Measurements from ENCODE around the gene MARCO. TPM values are rescaled to one million over a fixed set of nuclear protein-coding genes. Genes with fewer than 3 reads are reported as not detected.

MARCO gene
- not detected for polyA plus RNA-seq (2013, experiment 1 of 2)
- not detected for polyA plus RNA-seq (2013, experiment 2 of 2)

GRCh38 chr2:118942031-118942430 is at the start of gene MARCO:
Gene MARCO, plus strand, starts transcription at chr2:118942194. Its CDS starts 107 bp downstream, at chr2:118942301.
- DNase-seq (ENCODE audit: low spot score): no peak
- H2BK120ac ChIP-seq (ENCODE audit: low read depth, low read length): no peak within 1 kb of the TSS
- H3K18ac ChIP-seq (ENCODE audit: low read length): no peak within 1 kb of the TSS
- no peak within 1 kb of the TSS for H3K4me3 ChIP-seq (ENCODE audit: low read length in 2 of 2)
- H2BK5ac ChIP-seq (ENCODE audit: low read length): no peak within 1 kb of the TSS
- H4K8ac ChIP-seq (ENCODE audit: low read depth, low read length): no peak within 1 kb of the TSS
- WGBS, 2 donors (ENCODE audit: extremely low coverage in 2 of 2, insufficient read length in 2 of 2, insufficient replicate concordance in 1 of 2): no CpG with 5 or more reads among the region's 7 CpGs
- no peaks in the 10 kb centered on the region for H3K9me3 ChIP-seq (replicated peaks in 1 of 2; ENCODE audit: control insufficient read depth in 2 of 2, insufficient read depth in 1 of 2, low read depth in 1 of 2, low read length in 2 of 2)
- no peak within 1 kb of the TSS for H2BK12ac ChIP-seq (ENCODE audit: low read length)
- no peak within 1 kb of the TSS for H2AFZ ChIP-seq (ENCODE audit: low read length)
- H3K4ac ChIP-seq (ENCODE audit: low read length): no peak within 1 kb of the TSS
- no peak within 1 kb of the TSS for H3K9ac ChIP-seq (ENCODE audit: low read depth, low read length, poor library complexity)
- H3K4me2 ChIP-seq (ENCODE audit: insufficient read depth, low read length, poor library complexity, severe bottlenecking): no peak within 1 kb of the TSS
- H2AK5ac ChIP-seq (ENCODE audit: low read depth, low read length): no peak within 1 kb of the TSS
- no peak within 1 kb of the TSS for H4K91ac ChIP-seq (ENCODE audit: low read depth, low read length, poor library complexity)
- no peak within 1 kb of the TSS for H2BK15ac ChIP-seq (ENCODE audit: low read length)
- H3K14ac ChIP-seq (ENCODE audit: low read length): no peak within 1 kb of the TSS
- H3K4me1 ChIP-seq (ENCODE audit: control insufficient read depth in 2 of 2, insufficient read depth in 1 of 2, low read depth in 1 of 2, low read length in 2 of 2): no peaks in the 10 kb centered on the region
- no peaks in the 10 kb centered on the region for H3K79me1 ChIP-seq (ENCODE audit: low read depth, low read length)
- H3K36me3 ChIP-seq (replicated peaks in 1 of 2; ENCODE audit: control insufficient read depth in 2 of 2, insufficient read depth in 2 of 2, low read length in 2 of 2): no peaks in the 10 kb centered on the region
- H3K27me3 ChIP-seq (ENCODE audit: control insufficient read depth in 3 of 3, insufficient read depth in 3 of 3, low read depth in 1 of 3, low read length in 3 of 3): no peaks in the 10 kb centered on the region
- H3K27ac ChIP-seq (replicated peaks; ENCODE audit: low read length): no peak within 1 kb of the TSS
- no peak within 1 kb of the TSS for H3K23ac ChIP-seq (ENCODE audit: low read depth, low read length, poor library complexity)

- H3K4me3 ChIP-seq (ENCODE audit: low read length in 2 of 2): no peak overlapping the region
- no peaks in the 10 kb centered on the region for H3K36me3 ChIP-seq (replicated peaks in 1 of 2; ENCODE audit: control insufficient read depth in 2 of 2, insufficient read depth in 2 of 2, low read length in 2 of 2)
- no peaks in the 10 kb centered on the region for H3K79me1 ChIP-seq (ENCODE audit: low read depth, low read length)
- no peak overlapping the region for H3K27ac ChIP-seq (replicated peaks; ENCODE audit: low read length)
- no peak overlapping the region for H3K4ac ChIP-seq (ENCODE audit: low read length)
- no peak overlapping the region for H4K8ac ChIP-seq (ENCODE audit: low read depth, low read length)
- H2BK5ac ChIP-seq (ENCODE audit: low read length): no peak overlapping the region
- H2AK5ac ChIP-seq (ENCODE audit: low read depth, low read length): no peak overlapping the region
- H3K4me2 ChIP-seq (ENCODE audit: insufficient read depth, low read length, poor library complexity, severe bottlenecking): no peak overlapping the region
- H3K23ac ChIP-seq (ENCODE audit: low read depth, low read length, poor library complexity): no peak overlapping the region
- H3K9ac ChIP-seq (ENCODE audit: low read depth, low read length, poor library complexity): no peak overlapping the region
- H4K91ac ChIP-seq (ENCODE audit: low read depth, low read length, poor library complexity): no peak overlapping the region
- peaks cover 0 to 2% of the 10 kb centered on the region in 2 donors for H3K9me3 ChIP-seq (replicated peaks in 1 of 2; ENCODE audit: control insufficient read depth in 2 of 2, insufficient read depth in 1 of 2, low read depth in 1 of 2, low read length in 2 of 2)
- H2BK15ac ChIP-seq (ENCODE audit: low read length): no peak overlapping the region
- H3K14ac ChIP-seq (ENCODE audit: low read length): no peak overlapping the region
- no peaks in the 10 kb centered on the region for H3K27me3 ChIP-seq (ENCODE audit: control insufficient read depth in 3 of 3, insufficient read depth in 3 of 3, low read depth in 1 of 3, low read length in 3 of 3)
- H2AFZ ChIP-seq (ENCODE audit: low read length): no peak overlapping the region
- no peak overlapping the region for H3K18ac ChIP-seq (ENCODE audit: low read length)
- H3K4me1 ChIP-seq (ENCODE audit: control insufficient read depth in 2 of 2, insufficient read depth in 1 of 2, low read depth in 1 of 2, low read length in 2 of 2): no peaks in the 10 kb centered on the region
- H2BK12ac ChIP-seq (ENCODE audit: low read length): no peak overlapping the region
- no CpG with 5 or more reads among the region's 3 CpGs for WGBS, 2 donors (ENCODE audit: extremely low coverage in 2 of 2, insufficient read length in 2 of 2, insufficient replicate concordance in 1 of 2)
- H2BK120ac ChIP-seq (ENCODE audit: low read depth, low read length): no peak overlapping the region
- DNase-seq (ENCODE audit: low spot score): no peak
Observed at GRCh38 chr2:118893100-118893499, 48.9 kb upstream of the MARCO start.

- H3K14ac ChIP-seq (ENCODE audit: low read length): no peak overlapping the region
- H2AK5ac ChIP-seq (ENCODE audit: low read depth, low read length): no peak overlapping the region
- no CpG with 5 or more reads among the region's 11 CpGs for WGBS, 2 donors (ENCODE audit: extremely low coverage in 2 of 2, insufficient read length in 2 of 2, insufficient replicate concordance in 1 of 2)
- H4K91ac ChIP-seq (ENCODE audit: low read depth, low read length, poor library complexity): no peak overlapping the region
- H3K23ac ChIP-seq (ENCODE audit: low read depth, low read length, poor library complexity): no peak overlapping the region
- no peaks in the 10 kb centered on the region for H3K36me3 ChIP-seq (replicated peaks in 1 of 2; ENCODE audit: control insufficient read depth in 2 of 2, insufficient read depth in 2 of 2, low read length in 2 of 2)
- no peak overlapping the region for H2AFZ ChIP-seq (ENCODE audit: low read length)
- H3K4me1 ChIP-seq (ENCODE audit: control insufficient read depth in 2 of 2, insufficient read depth in 1 of 2, low read depth in 1 of 2, low read length in 2 of 2): no peaks in the 10 kb centered on the region
- H3K4ac ChIP-seq (ENCODE audit: low read length): no peak overlapping the region
- H3K4me3 ChIP-seq (ENCODE audit: low read length in 2 of 2): no peak overlapping the region
- no peaks in the 10 kb centered on the region for H3K9me3 ChIP-seq (replicated peaks in 1 of 2; ENCODE audit: control insufficient read depth in 2 of 2, insufficient read depth in 1 of 2, low read depth in 1 of 2, low read length in 2 of 2)
- no peak for DNase-seq (ENCODE audit: low spot score)
- H3K27ac ChIP-seq (replicated peaks; ENCODE audit: low read length): no peak overlapping the region
- no peak overlapping the region for H2BK12ac ChIP-seq (ENCODE audit: low read length)
- no peak overlapping the region for H2BK120ac ChIP-seq (ENCODE audit: low read depth, low read length)
- no peak overlapping the region for H2BK15ac ChIP-seq (ENCODE audit: low read length)
- H3K4me2 ChIP-seq (ENCODE audit: insufficient read depth, low read length, poor library complexity, severe bottlenecking): no peak overlapping the region
- H3K18ac ChIP-seq (ENCODE audit: low read length): no peak overlapping the region
- H3K79me1 ChIP-seq (ENCODE audit: low read depth, low read length): no peaks in the 10 kb centered on the region
- H2BK5ac ChIP-seq (ENCODE audit: low read length): no peak overlapping the region
- H4K8ac ChIP-seq (ENCODE audit: low read depth, low read length): no peak overlapping the region
- no peaks in the 10 kb centered on the region for H3K27me3 ChIP-seq (ENCODE audit: control insufficient read depth in 3 of 3, insufficient read depth in 3 of 3, low read depth in 1 of 3, low read length in 3 of 3)
- no peak overlapping the region for H3K9ac ChIP-seq (ENCODE audit: low read depth, low read length, poor library complexity)
Observed at GRCh38 chr2:118902266-118903028, 39.5 kb upstream of the MARCO start.

- Histone ChIP-seq H3K4me3 (ENCODE audit: low read length in 2 of 2) (no peak overlapping the region), H2BK120ac (ENCODE audit: low read depth, low read length) (no peak overlapping the region), H2BK5ac (ENCODE audit: low read length) (no peak overlapping the region), H3K79me1 (ENCODE audit: low read depth, low read length) (no peaks in the 10 kb centered on the region), H2BK12ac (ENCODE audit: low read length) (no peak overlapping the region), H3K18ac (ENCODE audit: low read length) (no peak overlapping the region), H3K4me1 (ENCODE audit: control insufficient read depth in 2 of 2, insufficient read depth in 1 of 2, low read depth in 1 of 2, low read length in 2 of 2) (no peaks in the 10 kb centered on the region), H3K14ac (ENCODE audit: low read length) (no peak overlapping the region), H3K27ac (replicated peaks; ENCODE audit: low read length) (no peak overlapping the region), H3K4ac (ENCODE audit: low read length) (no peak overlapping the region), H3K4me2 (ENCODE audit: insufficient read depth, low read length, poor library complexity, severe bottlenecking) (no peak overlapping the region), H4K8ac (ENCODE audit: low read depth, low read length) (no peak overlapping the region), H4K91ac (ENCODE audit: low read depth, low read length, poor library complexity) (no peak overlapping the region), H3K23ac (ENCODE audit: low read depth, low read length, poor library complexity) (no peak overlapping the region), H3K9me3 (replicated peaks in 1 of 2; ENCODE audit: control insufficient read depth in 2 of 2, insufficient read depth in 1 of 2, low read depth in 1 of 2, low read length in 2 of 2) (no peaks in the 10 kb centered on the region), H3K36me3 (replicated peaks in 1 of 2; ENCODE audit: control insufficient read depth in 2 of 2, insufficient read depth in 2 of 2, low read length in 2 of 2) (no peaks in the 10 kb centered on the region), H2AFZ (ENCODE audit: low read length) (no peak overlapping the region), H3K27me3 (ENCODE audit: control insufficient read depth in 3 of 3, insufficient read depth in 3 of 3, low read depth in 1 of 3, low read length in 3 of 3) (no peaks in the 10 kb centered on the region), H2BK15ac (ENCODE audit: low read length) (no peak overlapping the region), H3K9ac (ENCODE audit: low read depth, low read length, poor library complexity) (no peak overlapping the region), H2AK5ac (ENCODE audit: low read depth, low read length) (no peak overlapping the region)
- WGBS, 2 donors (ENCODE audit: extremely low coverage in 2 of 2, insufficient read length in 2 of 2, insufficient replicate concordance in 1 of 2): no CpG with 5 or more reads among the region's 2 CpGs
- no peak for DNase-seq (ENCODE audit: low spot score)
Observed at GRCh38 chr2:118903029-118903351, 39.0 kb upstream of the MARCO start.

Data from neuronal stem cell (in vitro differentiated cells).